ENCODE measurements around the gene ITGB2.

The ITGB2 gene

GRCh38 chr21:44911068-44911383 lies 9.7 kb downstream of the ITGB2 start:
- no peak for DNase-seq (ENCODE audit: low spot score)
- TF ChIP-seq, protein P1, sequence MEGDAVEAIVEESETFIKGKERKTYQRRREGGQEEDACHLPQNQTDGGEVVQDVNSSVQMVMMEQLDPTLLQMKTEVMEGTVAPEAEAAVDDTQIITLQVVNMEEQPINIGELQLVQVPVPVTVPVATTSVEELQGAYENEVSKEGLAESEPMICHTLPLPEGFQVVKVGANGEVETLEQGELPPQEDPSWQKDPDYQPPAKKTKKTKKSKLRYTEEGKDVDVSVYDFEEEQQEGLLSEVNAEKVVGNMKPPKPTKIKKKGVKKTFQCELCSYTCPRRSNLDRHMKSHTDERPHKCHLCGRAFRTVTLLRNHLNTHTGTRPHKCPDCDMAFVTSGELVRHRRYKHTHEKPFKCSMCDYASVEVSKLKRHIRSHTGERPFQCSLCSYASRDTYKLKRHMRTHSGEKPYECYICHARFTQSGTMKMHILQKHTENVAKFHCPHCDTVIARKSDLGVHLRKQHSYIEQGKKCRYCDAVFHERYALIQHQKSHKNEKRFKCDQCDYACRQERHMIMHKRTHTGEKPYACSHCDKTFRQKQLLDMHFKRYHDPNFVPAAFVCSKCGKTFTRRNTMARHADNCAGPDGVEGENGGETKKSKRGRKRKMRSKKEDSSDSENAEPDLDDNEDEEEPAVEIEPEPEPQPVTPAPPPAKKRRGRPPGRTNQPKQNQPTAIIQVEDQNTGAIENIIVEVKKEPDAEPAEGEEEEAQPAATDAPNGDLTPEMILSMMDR (IDR thresholded peaks at IDR 0.05; ENCODE audit: borderline replicate concordance, control extremely low read depth, extremely low read depth, insufficient read depth, missing control alignments) = no peak
- in situ Hi-C loops (cut with MboI; ENCODE audit: low sequenced_read_pairs, unreplicated experiment) = no loop called here

GRCh38 chr21:44910229-44911067 lies 10.3 kb downstream of the ITGB2 start:
- DNase-seq (ENCODE audit: low spot score) = no peak
- in situ Hi-C loops (cut with MboI; ENCODE audit: low sequenced_read_pairs, unreplicated experiment) = no loop called here
- TF ChIP-seq, protein P1 (IDR thresholded peaks at IDR 0.05; ENCODE audit: borderline replicate concordance, control extremely low read depth, extremely low read depth, insufficient read depth, missing control alignments) = no peak

DNA sequence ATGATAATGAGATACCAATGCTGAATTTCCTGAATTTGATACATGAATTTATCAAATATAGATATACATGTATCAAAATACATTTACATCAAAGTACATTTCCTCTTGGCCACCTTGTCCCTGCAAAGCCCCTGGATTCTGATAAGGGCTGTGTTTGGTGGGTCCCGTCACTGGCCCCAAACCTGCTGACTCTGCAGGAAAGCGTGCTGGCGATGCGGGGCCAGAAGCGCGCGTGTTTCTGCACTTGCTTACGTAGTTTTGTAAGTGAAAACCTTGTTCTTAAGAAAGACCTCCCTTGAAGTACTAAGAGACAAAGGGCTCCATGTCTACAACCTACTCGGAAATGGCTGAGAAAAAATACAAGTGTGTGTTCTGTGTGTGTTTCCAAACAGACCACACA lies 11.0 kb downstream of the ITGB2 start:
- in situ Hi-C loops (cut with MboI; ENCODE audit: low sequenced_read_pairs, unreplicated experiment) = no loop called here
- TF ChIP-seq, protein P1 (IDR thresholded peaks at IDR 0.05; ENCODE audit: borderline replicate concordance, control extremely low read depth, extremely low read depth, insufficient read depth, missing control alignments) = no peak
- DNase-seq (ENCODE audit: low spot score) = no peak

DNA sequence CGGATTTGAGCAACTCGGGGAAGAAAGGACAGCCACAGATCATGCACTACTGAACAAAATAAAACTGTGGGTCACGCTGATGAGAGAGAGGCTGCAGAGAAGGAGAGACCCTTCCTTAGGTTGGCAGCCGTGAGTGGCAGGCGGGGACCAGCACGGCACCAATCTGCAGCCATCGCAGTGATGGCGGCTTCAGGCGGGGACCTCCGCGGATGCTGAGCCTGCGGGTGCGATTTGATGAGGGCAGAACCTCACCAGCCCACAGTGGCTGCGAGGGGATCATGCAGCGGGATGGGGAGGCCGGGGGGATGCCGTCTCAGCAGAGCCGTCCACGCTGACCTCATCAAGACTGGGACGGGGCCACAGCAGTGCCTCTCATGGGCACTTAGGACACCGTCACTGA lies 11.8 kb downstream of the ITGB2 start:
- in situ Hi-C loops (cut with MboI; ENCODE audit: low sequenced_read_pairs, unreplicated experiment) = no loop called here
- TF ChIP-seq, protein P1 (IDR thresholded peaks at IDR 0.05; ENCODE audit: borderline replicate concordance, control extremely low read depth, extremely low read depth, insufficient read depth, missing control alignments) = no peak

DNA sequence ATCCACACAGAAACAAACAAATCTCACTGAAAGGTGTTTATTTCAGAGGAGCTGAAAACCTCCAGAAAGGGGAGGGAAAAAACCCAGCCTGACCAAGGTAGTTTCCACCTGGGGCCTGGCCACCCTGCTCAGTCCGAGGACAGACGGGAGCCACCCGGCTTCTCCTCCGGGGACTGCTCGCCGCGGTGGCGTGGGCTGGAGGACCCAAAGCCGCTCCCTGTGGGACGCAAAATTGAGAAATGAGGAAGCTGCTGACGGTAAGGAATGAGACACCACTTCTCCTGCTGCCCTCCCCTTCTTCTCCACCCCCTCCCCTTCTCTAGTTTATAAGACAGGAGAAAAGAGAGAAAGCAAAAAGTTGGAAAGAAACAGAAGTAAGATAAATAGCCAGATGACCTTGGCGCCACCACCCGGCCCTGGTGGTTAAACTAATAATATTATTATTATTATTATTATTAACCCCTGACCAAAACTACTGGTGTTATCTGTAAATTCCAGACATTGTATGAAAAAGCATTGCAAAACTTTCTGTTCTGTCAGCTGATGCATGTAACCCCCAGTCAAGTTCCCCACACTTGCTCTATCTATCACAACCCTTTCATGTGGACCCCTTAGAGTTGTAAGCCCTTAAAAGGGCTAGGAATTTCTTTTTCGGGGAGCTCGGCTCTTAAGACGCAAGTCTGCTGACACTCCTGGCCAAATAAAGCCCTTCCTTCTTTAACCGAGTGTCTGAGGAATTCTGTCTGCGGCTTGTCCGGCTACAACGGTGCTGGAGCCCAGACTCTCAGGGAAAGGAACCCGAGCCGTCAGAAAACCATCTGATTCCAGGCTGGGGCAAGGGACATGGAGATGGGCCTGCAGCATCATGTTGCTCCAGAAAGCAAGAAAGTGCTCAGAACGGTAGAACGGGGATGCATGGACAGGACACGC lies 12.5 kb downstream of the ITGB2 start:
- in situ Hi-C loops (cut with MboI; ENCODE audit: low sequenced_read_pairs, unreplicated experiment) = no loop called here
- TF ChIP-seq, protein P1 (IDR thresholded peaks at IDR 0.05; ENCODE audit: borderline replicate concordance, control extremely low read depth, extremely low read depth, insufficient read depth, missing control alignments) = no peak
- DNase-seq (ENCODE audit: low spot score) = no peak

More for the DNA sequence above, 11.8 kb downstream of the ITGB2 start:
- no peak for DNase-seq (ENCODE audit: low spot score)

DNA sequence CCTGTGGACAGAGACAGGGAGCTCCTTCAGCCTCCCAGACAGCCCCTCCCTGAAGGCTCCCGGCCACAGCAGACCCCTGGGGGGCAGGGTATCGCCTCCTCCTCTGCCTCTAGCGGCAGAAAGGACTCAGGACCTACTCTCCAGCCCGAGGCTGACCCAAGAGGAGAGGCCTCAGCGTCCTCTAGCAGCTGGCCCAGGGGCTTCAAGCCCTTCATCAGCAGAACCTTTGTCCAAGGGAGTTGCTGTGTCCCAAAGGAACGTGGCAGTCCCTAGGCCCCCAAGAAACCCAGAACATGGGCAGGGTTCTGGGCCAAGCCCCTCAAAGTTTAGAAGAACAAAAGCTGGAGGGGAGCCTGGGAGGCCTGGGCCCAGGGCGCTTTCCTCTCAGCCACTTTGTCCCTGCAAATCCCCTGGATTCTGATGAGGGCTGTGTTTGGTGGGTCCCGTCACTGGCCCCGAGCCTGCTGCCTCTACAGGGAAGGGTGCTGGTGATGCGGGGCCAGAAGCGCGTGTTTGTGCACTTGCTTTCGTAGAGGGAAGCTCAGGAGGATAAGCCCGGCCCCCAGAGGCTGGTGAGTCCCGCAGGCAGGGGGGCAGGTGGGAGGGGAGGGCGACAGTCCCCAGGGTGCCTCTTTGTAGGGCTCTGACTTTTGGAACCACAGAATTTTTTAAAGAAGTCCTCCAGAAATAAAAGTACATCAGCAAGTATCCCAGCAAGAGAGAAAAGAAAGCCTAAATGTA lies 13.3 kb downstream of the ITGB2 start:
- in situ Hi-C loops (cut with MboI; ENCODE audit: low sequenced_read_pairs, unreplicated experiment) = no loop called here
- DNase-seq (ENCODE audit: low spot score) = no peak
- TF ChIP-seq, protein P1 (IDR thresholded peaks at IDR 0.05; ENCODE audit: borderline replicate concordance, control extremely low read depth, extremely low read depth, insufficient read depth, missing control alignments) = no peak
